IPS-15b (cell line): ENCODE results near the gene ATG16L2.

Experiments
- H3K27me3 ChIP-seq: one replicate; pipeline ENCODE4 v1.6.1; 2013; ENCODE audit warnings: low read length; ENCODE audit not compliant: control insufficient read depth, insufficient read depth
- H3K36me3 ChIP-seq: one replicate; pipeline ENCODE4 v1.6.1; 2013; ENCODE audit warnings: low read length; ENCODE audit not compliant: control insufficient read depth, insufficient read depth
- H3K4me1 ChIP-seq: one replicate; pipeline ENCODE4 v1.6.1; 2013; ENCODE audit warnings: mild to moderate bottlenecking, low read length; ENCODE audit not compliant: control insufficient read depth, insufficient read depth
- H3K4me3 ChIP-seq: one replicate; pipeline ENCODE4 v1.5.1; 2013; ENCODE audit warnings: low read depth, low read length
- H3K9ac ChIP-seq: one replicate; pipeline ENCODE4 v1.6.1; 2013; ENCODE audit warnings: low read depth, mild to moderate bottlenecking, low read length
- H3K9me3 ChIP-seq: one replicate; pipeline ENCODE4 v1.6.1; 2013; ENCODE audit warnings: mild to moderate bottlenecking, low read length; ENCODE audit not compliant: control insufficient read depth, insufficient read depth

Gene ATG16L2

GRCh38 chr11:72864702-72865655 is 50.8 kb downstream of the ATG16L2 start:
- H3K9ac ChIP-seq, result no peak overlapping the region
- H3K27me3 ChIP-seq, result no peaks in the 10 kb centered on the region
- H3K36me3 ChIP-seq, result no peaks in the 10 kb centered on the region
- H3K4me1 ChIP-seq, result peaks cover 5% of the 10 kb centered on the region
- H3K9me3 ChIP-seq, result no peaks in the 10 kb centered on the region
- no peak overlapping the region for H3K4me3 ChIP-seq

- Histone ChIP-seq H3K9me3 (no peaks in the 10 kb centered on the region), H3K4me1 (peaks cover 4% of the 10 kb centered on the region), H3K4me3 (no peak overlapping the region), H3K27me3 (no peaks in the 10 kb centered on the region), H3K36me3 (no peaks in the 10 kb centered on the region), H3K9ac (no peak overlapping the region)
These were observed 53.8 kb downstream of the ATG16L2 start for GRCh38 chr11:72867970-72868369.

- Histone ChIP-seq H3K9me3 (no peaks in the 10 kb centered on the region), H3K27me3 (no peaks in the 10 kb centered on the region), H3K4me1 (peaks cover 4% of the 10 kb centered on the region), H3K4me3 (no peak overlapping the region), H3K9ac (no peak overlapping the region), H3K36me3 (no peaks in the 10 kb centered on the region)
These were observed 55.6 kb downstream of the ATG16L2 start for GRCh38 chr11:72869831-72870230.

GRCh38 chr11:72871119-72871518 is 56.9 kb downstream of the ATG16L2 start:
- Histone ChIP-seq H3K9me3 (no peaks in the 10 kb centered on the region), H3K9ac (no peak overlapping the region), H3K4me3 (no peak overlapping the region), H3K36me3 (no peaks in the 10 kb centered on the region), H3K4me1 (peaks cover 4% of the 10 kb centered on the region), H3K27me3 (no peaks in the 10 kb centered on the region)

- no peaks in the 10 kb centered on the region for H3K36me3 ChIP-seq
- H3K4me1 ChIP-seq, result peaks cover 4% of the 10 kb centered on the region
- H3K27me3 ChIP-seq, result no peaks in the 10 kb centered on the region
These were observed 57.8 kb downstream of the ATG16L2 start for GRCh38 chr11:72872012-72872411.

GRCh38 chr11:72875736-72876135 is 61.5 kb downstream of the ATG16L2 start:
- Histone ChIP-seq H3K4me1 (peaks cover 4% of the 10 kb centered on the region), H3K27me3 (no peaks in the 10 kb centered on the region), H3K9ac (no peak overlapping the region), H3K36me3 (no peaks in the 10 kb centered on the region), H3K9me3 (no peaks in the 10 kb centered on the region), H3K4me3 (no peak overlapping the region)

More at GRCh38 chr11:72872012-72872411, 57.8 kb downstream of the ATG16L2 start:
- Histone ChIP-seq H3K9ac (no peak overlapping the region), H3K4me3 (no peak overlapping the region), H3K9me3 (no peaks in the 10 kb centered on the region)

- H3K4me3 ChIP-seq, result no peak overlapping the region
- H3K36me3 ChIP-seq, result no peaks in the 10 kb centered on the region
- peaks cover 2% of the 10 kb centered on the region for H3K4me1 ChIP-seq
- no peak overlapping the region for H3K9ac ChIP-seq
- H3K27me3 ChIP-seq, result no peaks in the 10 kb centered on the region
- H3K9me3 ChIP-seq, result no peaks in the 10 kb centered on the region
These were observed 61.9 kb downstream of the ATG16L2 start for GRCh38 chr11:72876147-72876546.
